ENCODE measurements around the gene RPS17. TPM values are rescaled to one million over a fixed set of nuclear protein-coding genes. Genes with fewer than 3 reads are reported as not detected.
A peak's percentile ranks its signal among the peaks of the same experiment; 100 is the strongest.
"Not testable (repeated sequence)": the region's sequence is repeated elsewhere in the genome, so short reads cannot be mapped to it uniquely, and the experiment has no call there.

Gene RPS17
- total RNA-seq, 1 donor from 2014 or later, result 874 TPM

DNA sequence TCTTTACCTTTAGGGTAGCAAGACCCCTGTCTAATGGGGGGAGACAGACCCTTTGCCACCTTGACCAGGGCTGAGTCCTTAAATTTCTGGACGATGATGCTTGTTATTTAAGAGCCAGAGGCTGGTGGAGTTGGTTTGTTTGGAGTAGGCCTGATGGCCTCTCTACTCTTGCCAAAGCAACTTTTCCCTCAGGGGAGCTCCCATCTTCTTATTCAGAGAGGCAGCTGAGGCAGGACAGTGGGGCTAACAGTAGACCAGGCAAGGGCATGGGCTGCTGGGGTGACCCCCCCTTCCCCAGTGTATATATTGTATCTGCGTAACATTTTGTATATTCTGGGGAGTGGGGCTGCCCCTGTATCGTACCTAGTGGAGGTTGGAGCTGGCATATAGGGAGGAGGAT is 10.3 kb downstream of the RPS17 start:
- no peak overlapping the region for H3K27ac Mint-ChIP-seq (ENCODE audit: unreplicated experiment)
- no peaks in the 10 kb centered on the region for H3K36me3 Mint-ChIP-seq (ENCODE audit: unreplicated experiment)

DNA sequence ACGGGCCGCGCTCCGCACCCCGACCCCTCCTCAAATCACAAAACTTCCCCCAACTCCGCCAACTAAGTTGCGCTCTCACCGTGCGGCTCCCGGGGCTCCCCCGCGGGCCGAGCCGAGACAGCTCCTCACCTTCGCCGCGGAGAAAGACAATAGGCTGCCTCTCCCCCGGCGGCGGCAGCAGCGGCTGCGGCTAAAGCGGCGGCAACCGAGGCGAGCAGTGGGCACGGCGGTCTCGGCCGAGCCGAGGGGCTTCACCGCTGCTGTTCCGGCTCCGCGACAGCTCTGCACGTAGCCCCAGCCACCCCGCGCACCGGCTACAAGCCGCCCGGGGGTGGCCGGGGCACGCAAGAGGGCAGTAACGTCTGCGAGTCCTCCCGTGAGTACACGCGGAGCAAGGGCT is 26.7 kb downstream of the RPS17 start:
- H3K4me1 Mint-ChIP-seq (ENCODE audit: low read depth, unreplicated experiment); H3K9me3 Mint-ChIP-seq (ENCODE audit: unreplicated experiment); DNase-seq; H3K36me3 Mint-ChIP-seq (ENCODE audit: unreplicated experiment); H3K27ac Mint-ChIP-seq (ENCODE audit: unreplicated experiment); H3K4me3 Mint-ChIP-seq (ENCODE audit: unreplicated experiment); H3K27me3 Mint-ChIP-seq (ENCODE audit: unreplicated experiment): not testable (repeated sequence)

More for the DNA sequence above, 10.3 kb downstream of the RPS17 start:
- Mint-ChIP-seq H3K4me3 (ENCODE audit: unreplicated experiment) (no peak overlapping the region), H3K27me3 (ENCODE audit: unreplicated experiment) (no peaks in the 10 kb centered on the region), H3K4me1 (ENCODE audit: low read depth, unreplicated experiment) (peaks cover 5% of the 10 kb centered on the region), H3K9me3 (ENCODE audit: unreplicated experiment) (peaks cover 5% of the 10 kb centered on the region)
- DNase-seq, result no peak
- TF ChIP-seq, protein P1, sequence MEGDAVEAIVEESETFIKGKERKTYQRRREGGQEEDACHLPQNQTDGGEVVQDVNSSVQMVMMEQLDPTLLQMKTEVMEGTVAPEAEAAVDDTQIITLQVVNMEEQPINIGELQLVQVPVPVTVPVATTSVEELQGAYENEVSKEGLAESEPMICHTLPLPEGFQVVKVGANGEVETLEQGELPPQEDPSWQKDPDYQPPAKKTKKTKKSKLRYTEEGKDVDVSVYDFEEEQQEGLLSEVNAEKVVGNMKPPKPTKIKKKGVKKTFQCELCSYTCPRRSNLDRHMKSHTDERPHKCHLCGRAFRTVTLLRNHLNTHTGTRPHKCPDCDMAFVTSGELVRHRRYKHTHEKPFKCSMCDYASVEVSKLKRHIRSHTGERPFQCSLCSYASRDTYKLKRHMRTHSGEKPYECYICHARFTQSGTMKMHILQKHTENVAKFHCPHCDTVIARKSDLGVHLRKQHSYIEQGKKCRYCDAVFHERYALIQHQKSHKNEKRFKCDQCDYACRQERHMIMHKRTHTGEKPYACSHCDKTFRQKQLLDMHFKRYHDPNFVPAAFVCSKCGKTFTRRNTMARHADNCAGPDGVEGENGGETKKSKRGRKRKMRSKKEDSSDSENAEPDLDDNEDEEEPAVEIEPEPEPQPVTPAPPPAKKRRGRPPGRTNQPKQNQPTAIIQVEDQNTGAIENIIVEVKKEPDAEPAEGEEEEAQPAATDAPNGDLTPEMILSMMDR (IDR thresholded peaks at IDR 0.05; ENCODE audit: partially characterized antibody, unreplicated experiment), result no peak

- H3K9me3 Mint-ChIP-seq (ENCODE audit: unreplicated experiment); H3K36me3 Mint-ChIP-seq (ENCODE audit: unreplicated experiment); H3K4me3 Mint-ChIP-seq (ENCODE audit: unreplicated experiment); H3K27me3 Mint-ChIP-seq (ENCODE audit: unreplicated experiment); DNase-seq; H3K27ac Mint-ChIP-seq (ENCODE audit: unreplicated experiment); H3K4me1 Mint-ChIP-seq (ENCODE audit: low read depth, unreplicated experiment): not testable (repeated sequence)
These were observed 32.6 kb downstream of the RPS17 start for GRCh38 chr15:82507693-82508092.

- not testable (repeated sequence) for H3K27ac Mint-ChIP-seq (ENCODE audit: unreplicated experiment); DNase-seq
These were observed 33.2 kb downstream of the RPS17 start for GRCh38 chr15:82507087-82507486.

GRCh38 chr15:82505842-82506241 is 34.4 kb downstream of the RPS17 start:
- not testable (repeated sequence) for H3K36me3 Mint-ChIP-seq (ENCODE audit: unreplicated experiment); H3K9me3 Mint-ChIP-seq (ENCODE audit: unreplicated experiment); H3K4me3 Mint-ChIP-seq (ENCODE audit: unreplicated experiment); H3K4me1 Mint-ChIP-seq (ENCODE audit: low read depth, unreplicated experiment); H3K27ac Mint-ChIP-seq (ENCODE audit: unreplicated experiment); H3K27me3 Mint-ChIP-seq (ENCODE audit: unreplicated experiment); DNase-seq

More at GRCh38 chr15:82507087-82507486, 33.2 kb downstream of the RPS17 start:
- not testable (repeated sequence) for H3K4me1 Mint-ChIP-seq (ENCODE audit: low read depth, unreplicated experiment); H3K36me3 Mint-ChIP-seq (ENCODE audit: unreplicated experiment); H3K4me3 Mint-ChIP-seq (ENCODE audit: unreplicated experiment); H3K27me3 Mint-ChIP-seq (ENCODE audit: unreplicated experiment); H3K9me3 Mint-ChIP-seq (ENCODE audit: unreplicated experiment)

DNA sequence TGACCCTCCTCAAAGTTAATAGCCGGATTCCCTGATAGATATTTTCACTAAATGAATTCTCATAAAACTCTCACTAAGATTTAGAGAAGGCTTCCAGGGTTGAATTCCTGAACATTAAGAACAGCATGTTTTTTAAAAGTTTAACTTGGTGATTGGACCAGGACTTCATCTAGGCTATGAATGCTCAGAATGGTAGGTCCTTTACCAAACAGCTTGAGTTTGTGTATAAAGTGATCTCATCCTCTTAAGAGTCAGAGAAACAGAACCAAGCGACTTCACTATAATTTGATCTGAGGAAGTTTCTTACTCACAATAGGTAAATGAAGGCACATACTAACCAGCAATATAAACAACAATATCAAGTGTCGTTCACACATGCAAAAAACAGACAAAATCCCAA is 36.2 kb downstream of the RPS17 start:
- H3K4me3 Mint-ChIP-seq (ENCODE audit: unreplicated experiment); H3K36me3 Mint-ChIP-seq (ENCODE audit: unreplicated experiment); H3K27me3 Mint-ChIP-seq (ENCODE audit: unreplicated experiment); H3K27ac Mint-ChIP-seq (ENCODE audit: unreplicated experiment); H3K9me3 Mint-ChIP-seq (ENCODE audit: unreplicated experiment); H3K4me1 Mint-ChIP-seq (ENCODE audit: low read depth, unreplicated experiment); DNase-seq: not testable (repeated sequence)

DNA sequence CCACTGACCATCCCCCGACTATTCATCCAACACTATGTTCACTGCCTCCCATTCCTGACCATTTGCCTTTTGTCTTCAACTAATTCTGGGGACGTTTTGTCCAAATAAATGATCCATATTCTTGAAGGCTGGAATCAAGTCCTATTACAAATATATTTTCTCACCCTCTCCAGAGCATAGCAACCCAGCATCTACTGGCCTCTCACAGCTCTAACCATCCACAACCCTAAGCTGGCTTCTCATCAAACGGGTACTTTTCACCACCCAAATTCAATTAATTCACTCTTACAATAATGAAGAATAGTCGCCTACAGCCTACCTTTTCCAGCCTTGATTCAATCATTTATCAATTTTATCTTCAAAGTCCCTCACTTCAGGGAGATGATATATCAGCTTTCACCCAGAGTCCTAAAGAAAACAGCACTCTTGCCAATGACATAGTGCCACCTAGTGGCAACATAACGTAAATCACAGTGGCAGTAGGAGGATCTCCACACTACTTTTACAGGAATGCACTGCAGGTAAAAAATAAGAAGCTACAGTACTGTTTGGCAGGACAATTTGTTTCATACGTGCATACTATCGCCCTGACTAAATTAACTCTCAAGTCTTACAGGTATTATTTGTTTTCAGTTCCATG is 37.4 kb downstream of the RPS17 start:
- H3K4me3 Mint-ChIP-seq (ENCODE audit: unreplicated experiment), result not testable (repeated sequence)

GRCh38 chr15:82500772-82501171 is 39.5 kb downstream of the RPS17 start:
- not testable (repeated sequence) for H3K36me3 Mint-ChIP-seq (ENCODE audit: unreplicated experiment); DNase-seq; H3K4me3 Mint-ChIP-seq (ENCODE audit: unreplicated experiment); H3K9me3 Mint-ChIP-seq (ENCODE audit: unreplicated experiment); H3K27ac Mint-ChIP-seq (ENCODE audit: unreplicated experiment); H3K27me3 Mint-ChIP-seq (ENCODE audit: unreplicated experiment); H3K4me1 Mint-ChIP-seq (ENCODE audit: low read depth, unreplicated experiment)

More for the DNA sequence above, 37.4 kb downstream of the RPS17 start:
- H3K36me3 Mint-ChIP-seq (ENCODE audit: unreplicated experiment); H3K27ac Mint-ChIP-seq (ENCODE audit: unreplicated experiment); H3K4me1 Mint-ChIP-seq (ENCODE audit: low read depth, unreplicated experiment); DNase-seq; H3K9me3 Mint-ChIP-seq (ENCODE audit: unreplicated experiment); H3K27me3 Mint-ChIP-seq (ENCODE audit: unreplicated experiment): not testable (repeated sequence)
- TF ChIP-seq, protein P1 (IDR thresholded peaks at IDR 0.05; ENCODE audit: partially characterized antibody, unreplicated experiment), result peak; percentile 32

DNA sequence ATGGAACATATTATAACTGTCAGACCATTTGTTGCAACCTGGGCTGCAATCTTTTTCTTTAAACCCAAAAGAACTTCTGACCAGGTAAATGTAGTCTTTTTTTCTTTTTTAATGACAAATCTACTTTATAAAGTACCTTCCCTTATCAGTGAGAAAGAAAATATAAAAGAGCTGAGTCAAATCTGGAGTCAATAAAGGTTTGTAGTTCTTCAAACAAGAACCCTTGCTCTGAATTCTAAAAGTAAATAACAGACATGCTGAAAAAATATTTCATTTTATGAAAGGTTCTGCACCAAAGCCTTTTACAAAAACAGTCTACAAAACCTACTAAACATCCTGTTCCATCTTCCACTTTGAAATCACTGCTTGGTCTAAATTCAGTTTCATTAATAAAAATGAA is 42.3 kb downstream of the RPS17 start:
- H3K9me3 Mint-ChIP-seq (ENCODE audit: unreplicated experiment); H3K4me3 Mint-ChIP-seq (ENCODE audit: unreplicated experiment); H3K4me1 Mint-ChIP-seq (ENCODE audit: low read depth, unreplicated experiment); H3K36me3 Mint-ChIP-seq (ENCODE audit: unreplicated experiment); H3K27ac Mint-ChIP-seq (ENCODE audit: unreplicated experiment); H3K27me3 Mint-ChIP-seq (ENCODE audit: unreplicated experiment); DNase-seq: not testable (repeated sequence)

DNA sequence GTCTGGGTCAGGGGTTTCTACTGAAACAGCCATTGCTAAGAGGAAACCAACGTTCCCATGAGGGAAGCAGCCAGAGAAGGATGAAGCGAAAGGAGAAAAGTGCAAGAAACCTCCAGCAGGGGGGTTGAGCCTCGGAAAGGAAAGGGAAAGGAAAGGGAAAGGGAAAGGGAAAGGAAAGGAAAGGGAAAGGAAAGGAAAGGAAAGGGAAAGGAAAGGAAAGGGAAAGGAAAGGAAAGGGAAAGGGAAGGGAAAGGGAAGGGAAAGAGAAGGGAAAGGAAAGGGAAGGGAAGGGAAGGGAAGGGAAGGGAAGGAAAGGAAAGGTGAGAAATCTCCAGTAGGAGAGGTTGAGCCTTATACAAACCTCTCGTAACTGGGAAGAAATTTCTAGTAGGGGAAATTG is 52.0 kb downstream of the RPS17 start:
- not testable (repeated sequence) for H3K27ac Mint-ChIP-seq (ENCODE audit: unreplicated experiment); H3K36me3 Mint-ChIP-seq (ENCODE audit: unreplicated experiment); H3K4me1 Mint-ChIP-seq (ENCODE audit: low read depth, unreplicated experiment); H3K4me3 Mint-ChIP-seq (ENCODE audit: unreplicated experiment); H3K27me3 Mint-ChIP-seq (ENCODE audit: unreplicated experiment); H3K9me3 Mint-ChIP-seq (ENCODE audit: unreplicated experiment); DNase-seq

DNA sequence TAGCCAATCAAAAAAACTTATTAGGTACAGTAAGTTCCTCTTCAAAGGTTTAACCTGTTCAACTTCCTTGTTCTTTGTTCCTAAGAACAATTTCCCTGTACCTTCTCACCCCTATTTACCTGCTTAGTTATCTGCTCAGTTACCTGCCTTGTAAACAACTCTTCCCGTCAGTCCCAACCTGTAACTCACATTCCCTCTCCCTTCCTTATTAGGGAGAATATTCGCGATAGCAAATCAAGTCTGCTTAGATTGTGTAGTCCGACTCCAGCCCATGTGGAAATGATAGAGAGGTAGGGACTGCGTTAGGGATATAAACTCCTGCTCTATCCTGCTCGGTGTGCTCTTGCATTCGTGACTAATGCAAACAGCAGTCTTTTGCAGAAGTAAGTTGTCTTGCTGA is 53.2 kb downstream of the RPS17 start:
- not testable (repeated sequence) for H3K4me3 Mint-ChIP-seq (ENCODE audit: unreplicated experiment); H3K27me3 Mint-ChIP-seq (ENCODE audit: unreplicated experiment); H3K4me1 Mint-ChIP-seq (ENCODE audit: low read depth, unreplicated experiment); H3K36me3 Mint-ChIP-seq (ENCODE audit: unreplicated experiment); H3K9me3 Mint-ChIP-seq (ENCODE audit: unreplicated experiment); H3K27ac Mint-ChIP-seq (ENCODE audit: unreplicated experiment); DNase-seq
